H9 (cell line): Measurements from ENCODE around the gene E2F1. TPM values are rescaled to one million over a fixed set of nuclear protein-coding genes. Genes with fewer than 3 reads are reported as not detected.

Experiments
- DNase-seq: peaks from one replicate; pipeline ENCODE4 v3.0.0-alpha.2; 2017
- H2AFZ ChIP-seq: one replicate; pipeline ENCODE4 v1.6.1; 2013; ENCODE audit warnings: mild to moderate bottlenecking, low read length, control low read depth, moderate library complexity
- H2AK5ac ChIP-seq: 2 replicates; pipeline ENCODE4 v1.6.1; 2013; ENCODE audit warnings: low read length, control low read depth, mixed read lengths; ENCODE audit not compliant: insufficient read length
- H2BK120ac ChIP-seq: one replicate; pipeline ENCODE4 v1.6.1; 2013; ENCODE audit warnings: low read depth, mild to moderate bottlenecking, low read length, control low read depth, inconsistent platforms; ENCODE audit not compliant: poor library complexity, severe bottlenecking
- H2BK12ac ChIP-seq: 2 replicates; pipeline ENCODE4 v1.6.1; 2013; ENCODE audit warnings: low read length, control low read depth, mixed read lengths, low read depth; ENCODE audit not compliant: insufficient read length
- H2BK15ac ChIP-seq: 2 replicates; pipeline ENCODE4 v1.6.1; 2013; ENCODE audit warnings: low read depth, low read length, control low read depth
- H2BK20ac ChIP-seq: one replicate; pipeline ENCODE4 v1.6.1; 2013; ENCODE audit warnings: low read depth, mild to moderate bottlenecking, low read length, control low read depth, inconsistent platforms; ENCODE audit not compliant: poor library complexity, severe bottlenecking
- H2BK5ac ChIP-seq: 2 replicates; pipeline ENCODE4 v1.6.1; 2013; ENCODE audit warnings: low read length, control low read depth, mixed read lengths; ENCODE audit not compliant: insufficient read length
- H3K14ac ChIP-seq: 2 replicates; pipeline ENCODE4 v1.6.1; 2013; ENCODE audit warnings: low read length, control low read depth; ENCODE audit not compliant: insufficient read depth
- H3K18ac ChIP-seq: 2 replicates; pipeline ENCODE4 v1.6.1; 2013; ENCODE audit warnings: low read depth, mild to moderate bottlenecking, mixed read lengths, low read length, control low read depth; ENCODE audit not compliant: insufficient read length
- H3K23ac ChIP-seq: 2 replicates; pipeline ENCODE4 v1.6.1; 2013; ENCODE audit warnings: low read length, control low read depth, mixed read lengths, low read depth; ENCODE audit not compliant: insufficient read length
- H3K23me2 ChIP-seq: 2 replicates; pipeline ENCODE4 v1.6.1; 2013; ENCODE audit warnings: low read depth, mild to moderate bottlenecking, mixed read lengths, low read length, control low read depth; ENCODE audit not compliant: insufficient read length, poor library complexity, severe bottlenecking
- H3K27ac ChIP-seq: 2 replicates; pipeline ENCODE4 v1.5.1; 2013; ENCODE audit warnings: low read length, control low read depth, mixed read lengths, low read depth; ENCODE audit not compliant: insufficient read length
- H3K27me3 ChIP-seq: 2 replicates; pipeline ENCODE4 v1.6.1; 2013; ENCODE audit warnings: low read length, control low read depth, inconsistent platforms; ENCODE audit not compliant: insufficient read depth
- H3K4ac ChIP-seq: 2 replicates; pipeline ENCODE4 v1.6.1; 2013; ENCODE audit warnings: low read depth, mild to moderate bottlenecking, control low read depth, inconsistent platforms, low read length, moderate library complexity
- H3K4me1 ChIP-seq: 2 replicates; pipeline ENCODE4 v1.6.1; 2013; ENCODE audit warnings: low read length, control low read depth, inconsistent platforms; ENCODE audit not compliant: insufficient read depth
- H3K4me2 ChIP-seq: 2 replicates; pipeline ENCODE4 v1.6.1; 2013; ENCODE audit warnings: low read length, control low read depth, mixed read lengths; ENCODE audit not compliant: insufficient read length, insufficient read depth
- H3K56ac ChIP-seq: 2 replicates; pipeline ENCODE4 v1.6.1; 2013; ENCODE audit warnings: low read depth, mild to moderate bottlenecking, mixed read lengths, low read length, control low read depth; ENCODE audit not compliant: insufficient read length
- H3K79me1 ChIP-seq: 2 replicates; pipeline ENCODE4 v1.6.1; 2013; ENCODE audit warnings: low read depth, mild to moderate bottlenecking, moderate library complexity, low read length, control low read depth, inconsistent platforms; ENCODE audit not compliant: insufficient read depth, poor library complexity, severe bottlenecking
- H3K79me2 ChIP-seq: 2 replicates; pipeline ENCODE4 v1.6.1; 2013; ENCODE audit warnings: low read length, control low read depth, inconsistent platforms; ENCODE audit not compliant: insufficient read depth
- H3K9ac ChIP-seq: 2 replicates; pipeline ENCODE4 v1.6.1; 2013; ENCODE audit warnings: low read length, control low read depth, mixed read lengths; ENCODE audit not compliant: insufficient read length; ENCODE audit errors: extremely low read depth
- H3K9me3 ChIP-seq: one replicate; pipeline ENCODE4 v1.6.1; 2013; ENCODE audit warnings: low read depth, low read length, inconsistent platforms; ENCODE audit not compliant: control insufficient read depth
- H3T11ph ChIP-seq: one replicate; pipeline ENCODE4 v1.6.1; 2013; ENCODE audit warnings: mild to moderate bottlenecking, low read length, control low read depth, inconsistent platforms
- H4K20me1 ChIP-seq: one replicate; pipeline ENCODE4 v1.6.1; 2013; ENCODE audit not compliant: control insufficient read depth, insufficient read length, insufficient read depth
- H4K5ac ChIP-seq: 2 replicates; pipeline ENCODE4 v1.6.1; 2013; ENCODE audit warnings: low read depth, mild to moderate bottlenecking, mixed read lengths, low read length, control low read depth; ENCODE audit not compliant: insufficient read length
- H4K8ac ChIP-seq: replicated peaks from 2 replicates; pipeline ENCODE4 v1.6.1; 2013; ENCODE audit warnings: low read length, control low read depth, mixed read lengths, low read depth; ENCODE audit not compliant: insufficient read length
- H4K91ac ChIP-seq: 2 replicates; pipeline ENCODE4 v1.6.1; 2013; ENCODE audit warnings: low read depth, mild to moderate bottlenecking, moderate library complexity, mixed read lengths, low read length, control low read depth; ENCODE audit not compliant: insufficient read length
- H3K27ac Mint-ChIP-seq, 3 experiments: 2 replicates in 2 of 3; 3 replicates in 1 of 3; pipeline ENCODE4 v1.8.0; 2020 to 2021; ENCODE audit warnings: mixed read lengths in 3 of 3, mild to moderate bottlenecking in 1 of 3, moderate library complexity in 1 of 3
- H3K27me3 Mint-ChIP-seq: 2 replicates; pipeline ENCODE4 v1.8.0; 2021; ENCODE audit warnings: low read depth, mild to moderate bottlenecking, moderate library complexity, mixed read lengths
- H3K36me3 Mint-ChIP-seq, 3 experiments: 2 replicates in 2 of 3; 3 replicates in 1 of 3; pipeline ENCODE4 v1.8.0; 2020 to 2021; ENCODE audit warnings: low read depth in 3 of 3, mixed read lengths in 3 of 3; ENCODE audit not compliant: insufficient read depth in 1 of 3
- H3K4me1 Mint-ChIP-seq, 2 experiments: 2 replicates each; pipeline ENCODE4 v1.8.0; 2020; ENCODE audit warnings: mixed read lengths in 2 of 2
- H3K4me3 Mint-ChIP-seq, 2 experiments: 2 replicates in 1 of 2; 3 replicates in 1 of 2; pipeline ENCODE4 v1.8.0; 2020 to 2021; ENCODE audit warnings: mild to moderate bottlenecking in 2 of 2, mixed read lengths in 2 of 2, moderate library complexity in 1 of 2
- H3K9me3 Mint-ChIP-seq, 2 experiments: 2 replicates in 1 of 2; 3 replicates in 1 of 2; pipeline ENCODE4 v1.8.0; 2020; ENCODE audit warnings: mild to moderate bottlenecking in 2 of 2, mixed read lengths in 2 of 2, moderate library complexity in 1 of 2
- WGBS: extraction: QIAGEN DNeasy Blood & Tissue Kit; methylation state at CpG from one replicate; pipeline ENCODE4 v1.1.7; 2013; ENCODE audit warnings: missing lambda C conversion rate, low lambda C conversion rate, mixed read lengths; ENCODE audit not compliant: insufficient read length; ENCODE audit errors: extremely low coverage; 5-methylcytosine and 5-hydroxymethylcytosine counted together
- total RNA-seq: library from RNA; stranded (reverse); gene quantifications from 2 replicates; pipeline ENCODE4 v1.2.1, GENCODE V29; 2021
- TF ChIP-seq, protein P1 (sequence below): fragments of 200-600 bp; sonication (generic); conservative IDR thresholded peaks from 3 replicates; pipeline ENCODE4 v1.8.0; 2021; ENCODE audit warnings: antibody characterized with exemption, mild to moderate bottlenecking

The E2F1 gene
- total RNA-seq, 1 experiment from 2014 or later: 58.7 TPM

DNA sequence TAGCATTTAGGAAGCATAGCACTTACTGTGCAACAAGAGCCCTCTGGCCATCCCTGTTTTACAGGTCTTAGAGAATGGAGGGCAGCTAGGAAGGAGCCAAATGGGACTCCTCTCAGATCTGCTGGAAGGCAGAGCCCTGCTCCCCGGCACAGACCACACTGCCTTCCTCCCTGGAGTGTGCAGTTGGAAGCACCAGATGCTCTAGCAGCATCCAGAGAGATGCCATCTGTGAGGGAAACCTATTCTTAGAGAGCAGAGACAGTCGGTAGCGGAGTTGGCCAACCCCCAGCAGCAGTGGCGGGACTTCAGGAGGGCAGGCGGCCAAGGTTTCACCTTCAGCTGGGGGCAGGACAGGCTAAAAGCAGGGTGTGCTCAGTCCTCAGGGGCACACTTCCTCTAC lies 16.7 kb upstream of the E2F1 start:
- Histone ChIP-seq H4K5ac (no peak overlapping the region), H3T11ph (no peak overlapping the region), H3K9me3 (no peaks in the 10 kb centered on the region)

More for the DNA sequence above, 16.7 kb upstream of the E2F1 start:
- Histone ChIP-seq H3K4me1 (no peaks in the 10 kb centered on the region), H2AK5ac (no peak overlapping the region), H4K20me1 (no peaks in the 10 kb centered on the region), H3K27ac (no peak overlapping the region), H4K8ac (no peak overlapping the region), H3K79me1 (no peaks in the 10 kb centered on the region), H3K18ac (no peak overlapping the region), H2BK120ac (no peak overlapping the region), H2BK5ac (no peak overlapping the region), H3K4ac (no peak overlapping the region), H3K23me2 (no peaks in the 10 kb centered on the region), H3K79me2 (no peaks in the 10 kb centered on the region), H3K23ac (no peak overlapping the region), H3K14ac (no peak overlapping the region), H3K9ac (no peak overlapping the region), H2BK20ac (no peak overlapping the region), H2BK15ac (no peak overlapping the region), H3K4me2 (no peak overlapping the region), H3K27me3 (no peaks in the 10 kb centered on the region), H2AFZ (no peak overlapping the region), H2BK12ac (no peak overlapping the region), H4K91ac (no peak overlapping the region), H3K56ac (no peak overlapping the region)
- TF ChIP-seq, protein P1, sequence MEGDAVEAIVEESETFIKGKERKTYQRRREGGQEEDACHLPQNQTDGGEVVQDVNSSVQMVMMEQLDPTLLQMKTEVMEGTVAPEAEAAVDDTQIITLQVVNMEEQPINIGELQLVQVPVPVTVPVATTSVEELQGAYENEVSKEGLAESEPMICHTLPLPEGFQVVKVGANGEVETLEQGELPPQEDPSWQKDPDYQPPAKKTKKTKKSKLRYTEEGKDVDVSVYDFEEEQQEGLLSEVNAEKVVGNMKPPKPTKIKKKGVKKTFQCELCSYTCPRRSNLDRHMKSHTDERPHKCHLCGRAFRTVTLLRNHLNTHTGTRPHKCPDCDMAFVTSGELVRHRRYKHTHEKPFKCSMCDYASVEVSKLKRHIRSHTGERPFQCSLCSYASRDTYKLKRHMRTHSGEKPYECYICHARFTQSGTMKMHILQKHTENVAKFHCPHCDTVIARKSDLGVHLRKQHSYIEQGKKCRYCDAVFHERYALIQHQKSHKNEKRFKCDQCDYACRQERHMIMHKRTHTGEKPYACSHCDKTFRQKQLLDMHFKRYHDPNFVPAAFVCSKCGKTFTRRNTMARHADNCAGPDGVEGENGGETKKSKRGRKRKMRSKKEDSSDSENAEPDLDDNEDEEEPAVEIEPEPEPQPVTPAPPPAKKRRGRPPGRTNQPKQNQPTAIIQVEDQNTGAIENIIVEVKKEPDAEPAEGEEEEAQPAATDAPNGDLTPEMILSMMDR: no peak
- H3K4me1 Mint-ChIP-seq: no peaks in the 10 kb centered on the region
- no peak overlapping the region for H3K27ac Mint-ChIP-seq
- H3K9me3 Mint-ChIP-seq: peaks cover 26 to 30% of the 10 kb centered on the region in 2 experiments
- H3K4me3 Mint-ChIP-seq: no peak overlapping the region
- peaks cover 13 to 24% (median 14%) of the 10 kb centered on the region in 3 experiments for H3K36me3 Mint-ChIP-seq
- DNase-seq: no peak
- WGBS: no CpG with 5 or more reads among the region's 5 CpGs
- peaks cover 14% of the 10 kb centered on the region for H3K27me3 Mint-ChIP-seq
